NK-92 (cell line): ENCODE measurements around the gene TMBIM1.

ENCODE experiments used
- DNase-seq: peaks from one replicate; lab custom pipeline; 2025; ENCODE audit not compliant: unreplicated experiment; lab: John Stamatoyannopoulos, UW

TMBIM1 gene

GRCh38 chr2:218292048-218293014 is at the start of gene TMBIM1:
TMBIM1 (minus strand) TSS chr2:218292503; CDS start chr2:218282141, 10,362 bp downstream.
- no peak for DNase-seq

GRCh38 chr2:218341381-218341780 is 49.1 kb upstream of the TMBIM1 start:
- no peak for DNase-seq

- DNase-seq = no peak
Observed at GRCh38 chr2:218340656-218341055, 48.4 kb upstream of the TMBIM1 start.

DNA sequence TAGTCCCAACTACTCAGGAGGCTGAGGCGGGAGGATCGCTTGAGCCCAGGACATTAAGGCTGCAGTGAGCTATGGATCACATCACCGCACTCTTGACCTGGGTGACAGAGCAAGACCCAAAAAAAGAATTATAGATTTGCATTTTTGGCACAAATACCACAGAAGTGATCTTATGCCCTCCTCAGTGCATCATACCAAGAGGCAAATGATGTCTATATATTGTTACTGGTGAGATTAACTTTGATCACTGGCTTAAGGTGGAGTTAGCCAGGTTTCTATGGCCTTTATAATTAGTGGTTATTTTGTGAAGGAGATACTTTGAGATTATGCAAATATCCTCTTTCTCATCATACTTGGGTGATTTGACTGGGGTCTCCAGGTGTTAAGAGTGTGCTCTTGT is 42.2 kb upstream of the TMBIM1 start:
- no peak for DNase-seq

GRCh38 chr2:218332920-218333645 is 40.8 kb upstream of the TMBIM1 start:
- DNase-seq = no peak

GRCh38 chr2:218332288-218332687 is 40.0 kb upstream of the TMBIM1 start:
- DNase-seq = no peak

- DNase-seq = no peak
Observed at GRCh38 chr2:218331745-218332144, 39.4 kb upstream of the TMBIM1 start.

DNA sequence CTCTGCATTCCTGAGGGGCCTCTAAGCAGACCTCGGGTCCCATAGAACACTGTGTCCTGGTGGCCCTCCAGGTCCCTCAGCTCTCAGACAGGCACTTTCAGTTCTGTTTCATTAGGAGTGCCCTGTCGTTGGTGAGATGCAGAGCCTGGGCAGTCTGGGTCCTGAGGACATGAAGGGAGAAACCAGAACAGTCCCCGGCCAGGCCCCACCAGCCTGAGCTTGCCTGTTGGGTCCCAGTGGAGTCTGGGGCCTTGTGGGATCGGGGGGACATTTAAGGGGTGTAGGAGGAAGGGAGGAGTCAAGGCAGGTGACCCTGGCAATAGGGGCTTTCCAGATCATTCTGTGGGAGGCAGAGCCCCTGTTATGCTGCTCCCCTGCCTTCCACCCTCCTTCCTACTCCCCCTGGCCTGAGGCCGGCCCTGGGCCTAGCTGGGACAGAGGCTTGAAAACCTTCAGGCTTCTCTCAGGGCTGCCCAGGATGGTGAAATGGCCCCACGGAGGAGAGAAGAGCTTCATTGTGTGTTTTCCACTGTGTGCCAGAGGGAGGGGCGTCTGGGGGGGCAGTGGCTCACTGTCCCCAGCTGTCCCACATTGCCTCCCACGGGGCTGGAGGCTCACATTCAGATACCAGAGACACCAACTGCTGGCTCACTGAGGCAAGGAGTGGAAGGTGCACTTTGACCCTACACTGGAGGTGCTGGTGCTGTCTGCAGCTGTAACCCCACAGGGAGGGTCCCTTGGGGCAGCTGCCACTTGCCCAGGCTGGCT is 37.7 kb upstream of the TMBIM1 start:
- DNase-seq = no peak

DNA sequence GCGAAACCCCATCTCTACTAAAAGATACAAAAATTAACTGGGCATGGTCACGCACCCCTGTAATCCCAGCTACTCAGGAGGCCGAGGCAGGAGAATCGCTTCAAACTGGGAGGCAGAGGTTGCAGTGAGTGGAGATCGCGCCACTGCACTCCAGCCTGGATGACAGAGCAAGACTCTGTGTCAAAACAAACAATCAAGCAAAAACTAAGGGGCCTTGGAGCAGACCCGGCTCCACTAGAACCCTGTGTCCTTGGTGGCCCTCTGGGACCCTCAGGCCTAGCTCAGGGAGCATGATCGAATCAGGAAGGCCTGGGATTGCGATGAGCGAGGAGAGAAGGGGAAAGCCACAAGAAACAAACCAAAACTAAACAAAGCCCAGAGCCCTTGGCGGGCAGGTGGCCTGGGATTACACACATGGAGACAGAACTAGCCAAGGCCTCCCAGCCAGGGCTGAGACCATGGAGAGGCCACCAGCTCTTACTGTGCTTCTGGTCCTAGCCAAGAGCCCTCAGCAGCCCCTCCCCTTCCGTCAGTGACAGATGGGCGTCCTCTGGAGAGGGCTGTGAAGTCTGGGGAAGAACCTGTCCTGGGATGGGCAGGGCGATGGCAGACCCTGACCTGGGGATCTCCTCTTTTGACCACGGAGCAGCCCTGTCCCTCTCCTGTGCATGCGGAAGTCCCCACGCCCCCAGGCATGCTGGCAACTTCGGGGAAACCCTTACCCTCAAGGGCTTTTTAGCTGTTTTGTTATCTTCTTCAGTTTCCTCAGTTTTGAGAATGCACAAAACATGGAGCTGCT is 36.9 kb upstream of the TMBIM1 start:
- no peak for DNase-seq

DNA sequence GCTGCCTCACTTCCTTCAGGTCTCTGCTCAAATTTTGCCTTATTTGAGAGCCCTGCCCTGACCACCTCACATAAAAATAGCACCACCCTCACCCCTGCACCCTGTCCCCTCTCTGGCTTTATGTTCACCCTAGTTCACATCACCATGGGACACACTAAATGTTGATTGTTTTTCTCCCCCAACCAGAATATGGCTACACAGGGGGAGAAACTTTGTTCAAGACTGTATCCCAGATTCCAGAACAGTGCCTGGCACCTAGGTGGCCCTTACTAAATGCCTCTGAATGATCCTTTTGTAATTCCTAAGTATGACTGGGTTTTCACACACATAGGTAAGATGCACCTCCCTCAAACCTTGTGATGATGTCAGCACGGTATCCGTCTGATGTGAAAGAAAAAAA is 36.0 kb upstream of the TMBIM1 start:
- no peak for DNase-seq

DNA sequence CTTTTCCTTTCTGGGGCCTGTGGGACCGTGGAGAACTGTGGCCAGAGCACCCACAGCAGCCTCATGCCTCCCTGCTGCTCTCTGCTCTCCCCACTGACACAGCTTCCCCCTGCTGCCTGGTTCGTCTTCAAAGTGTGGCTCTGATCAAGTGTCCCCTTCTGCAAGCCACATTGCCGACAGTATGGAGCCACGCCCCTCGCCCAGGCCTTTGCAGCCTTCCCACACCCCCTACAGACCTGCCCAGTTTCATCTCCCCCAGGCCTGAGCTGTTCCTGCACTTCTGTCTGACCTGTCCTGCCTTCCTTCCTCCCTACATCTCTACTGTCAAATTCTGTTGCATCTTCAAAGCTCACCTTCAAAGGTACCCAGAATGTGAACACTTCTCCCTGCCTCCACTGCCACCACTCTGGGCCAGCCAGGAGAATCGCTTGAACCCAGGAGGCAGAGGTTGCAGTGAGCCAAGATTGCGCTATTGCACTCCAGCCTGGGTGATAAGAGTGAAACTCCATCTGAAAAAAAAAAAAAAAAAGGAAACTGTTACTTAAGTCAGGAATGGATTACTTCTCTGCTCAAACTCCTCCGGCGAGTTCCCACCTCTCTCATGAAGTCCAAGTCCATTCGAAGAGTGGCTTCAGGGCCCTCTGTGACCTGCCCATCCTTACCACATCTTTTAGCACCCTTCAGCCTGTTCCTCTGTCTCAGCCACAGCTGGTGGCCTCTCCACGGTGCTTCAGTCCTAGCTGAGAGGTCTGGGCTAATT is 35.3 kb upstream of the TMBIM1 start:
- no peak for DNase-seq

DNA sequence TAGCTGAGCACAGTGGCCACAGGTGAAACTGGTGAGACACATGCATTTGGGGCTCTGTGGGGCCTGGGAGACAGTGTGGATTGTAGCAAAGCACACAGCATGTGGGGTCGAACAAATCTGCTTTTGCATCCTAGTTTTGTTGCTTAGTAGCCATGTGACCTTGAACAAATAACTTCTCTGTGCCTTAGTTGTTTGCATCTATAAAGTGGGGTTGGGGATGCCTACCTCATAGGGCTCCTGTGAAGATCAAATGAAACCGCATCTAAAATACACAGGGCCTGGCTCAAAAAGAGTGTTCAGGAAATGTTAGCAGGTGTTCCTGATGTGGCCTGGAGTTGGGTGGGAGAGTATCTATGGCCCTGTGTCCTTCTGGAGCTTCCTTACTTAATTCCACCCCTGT is 34.0 kb upstream of the TMBIM1 start:
- DNase-seq = no peak

GRCh38 chr2:218325566-218326160 is 33.4 kb upstream of the TMBIM1 start:
- DNase-seq = no peak

GRCh38 chr2:218323526-218324472 is 31.5 kb upstream of the TMBIM1 start:
- DNase-seq = no peak

GRCh38 chr2:218322768-218323525 is 30.6 kb upstream of the TMBIM1 start:
- no peak for DNase-seq

- no peak for DNase-seq
Observed at GRCh38 chr2:218320704-218321336, 28.5 kb upstream of the TMBIM1 start.

DNA sequence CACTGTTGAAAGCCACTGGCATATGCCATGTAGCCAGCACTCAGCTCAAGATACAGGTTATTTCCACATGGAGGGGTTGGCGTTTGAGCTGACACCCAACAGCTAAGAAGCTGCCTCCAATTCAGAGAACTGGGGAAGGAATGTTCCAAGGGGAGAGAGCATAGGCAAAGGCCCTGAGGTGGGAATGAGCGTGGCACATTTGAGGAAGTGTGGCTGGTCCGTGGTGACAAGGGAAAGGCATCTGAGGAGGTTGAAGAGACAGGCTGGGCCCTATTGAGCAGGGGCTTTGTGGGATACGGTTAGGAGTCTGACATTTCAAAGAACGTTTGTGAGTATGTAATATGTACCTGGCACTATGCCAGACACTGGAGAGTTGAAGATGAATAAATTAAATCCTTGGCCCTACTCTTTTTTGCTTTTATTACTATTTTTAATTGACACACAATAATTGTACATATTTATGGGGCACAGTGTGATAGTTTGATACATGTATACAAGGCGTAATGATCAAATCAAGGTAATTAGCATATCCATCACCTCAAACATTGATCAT is 27.6 kb upstream of the TMBIM1 start:
- DNase-seq = no peak
